ENCODE measurements around the gene OST4.

The OST4 gene

DNA sequence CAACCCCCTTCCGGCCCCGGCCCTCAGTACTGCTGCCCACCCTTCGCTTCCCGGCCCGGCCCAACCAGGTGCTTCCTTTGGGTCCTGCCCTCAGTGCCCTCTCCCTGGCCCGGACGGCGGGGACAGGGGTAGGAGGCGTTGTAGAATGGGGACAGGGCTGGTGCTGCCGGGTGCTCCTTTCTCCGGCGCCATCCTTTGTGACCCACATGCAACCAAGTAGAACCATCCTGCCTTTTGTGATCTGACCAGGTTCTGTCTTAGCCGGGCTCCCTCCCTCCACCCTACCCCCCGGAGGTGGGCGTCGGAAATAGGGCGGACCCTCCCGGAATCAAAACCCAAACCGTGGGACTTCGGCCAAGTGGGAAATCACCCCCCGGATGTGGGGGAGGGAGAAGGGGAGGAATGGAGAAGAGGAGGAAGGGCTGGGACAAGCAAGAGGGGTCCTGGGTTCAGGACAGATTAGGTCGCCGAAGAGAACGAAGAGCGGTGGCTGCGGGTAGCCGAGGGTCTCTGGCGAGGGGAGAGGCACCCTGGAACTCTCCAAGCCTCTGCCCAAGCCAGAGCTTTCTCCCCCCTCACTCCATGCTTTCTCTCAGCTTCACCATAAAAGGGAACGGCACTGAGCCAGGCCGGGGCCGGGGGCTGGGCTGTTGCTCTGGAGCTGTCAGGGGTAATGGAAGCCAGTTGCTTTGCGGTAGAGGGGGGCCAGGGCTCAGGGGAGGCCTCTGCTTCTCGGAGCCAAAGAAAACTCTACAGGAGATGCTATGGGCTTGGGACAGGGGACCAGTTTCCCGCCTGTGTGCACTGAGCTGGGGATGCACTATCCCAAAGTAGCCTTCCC, 756 bp upstream of the OST4 start:
- TF ChIP-seq, protein P1, sequence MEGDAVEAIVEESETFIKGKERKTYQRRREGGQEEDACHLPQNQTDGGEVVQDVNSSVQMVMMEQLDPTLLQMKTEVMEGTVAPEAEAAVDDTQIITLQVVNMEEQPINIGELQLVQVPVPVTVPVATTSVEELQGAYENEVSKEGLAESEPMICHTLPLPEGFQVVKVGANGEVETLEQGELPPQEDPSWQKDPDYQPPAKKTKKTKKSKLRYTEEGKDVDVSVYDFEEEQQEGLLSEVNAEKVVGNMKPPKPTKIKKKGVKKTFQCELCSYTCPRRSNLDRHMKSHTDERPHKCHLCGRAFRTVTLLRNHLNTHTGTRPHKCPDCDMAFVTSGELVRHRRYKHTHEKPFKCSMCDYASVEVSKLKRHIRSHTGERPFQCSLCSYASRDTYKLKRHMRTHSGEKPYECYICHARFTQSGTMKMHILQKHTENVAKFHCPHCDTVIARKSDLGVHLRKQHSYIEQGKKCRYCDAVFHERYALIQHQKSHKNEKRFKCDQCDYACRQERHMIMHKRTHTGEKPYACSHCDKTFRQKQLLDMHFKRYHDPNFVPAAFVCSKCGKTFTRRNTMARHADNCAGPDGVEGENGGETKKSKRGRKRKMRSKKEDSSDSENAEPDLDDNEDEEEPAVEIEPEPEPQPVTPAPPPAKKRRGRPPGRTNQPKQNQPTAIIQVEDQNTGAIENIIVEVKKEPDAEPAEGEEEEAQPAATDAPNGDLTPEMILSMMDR (IDR thresholded peaks at IDR 0.05; ENCODE audit: control insufficient read depth, insufficient read depth, low read depth, low read length, missing control alignments): no peak
- peak overlapping the region; percentile 64 for H3K4me3 ChIP-seq (ENCODE audit: control insufficient read depth, low read depth, low read length)
- no peak for DNase-seq (ENCODE audit: low read depth)

DNA sequence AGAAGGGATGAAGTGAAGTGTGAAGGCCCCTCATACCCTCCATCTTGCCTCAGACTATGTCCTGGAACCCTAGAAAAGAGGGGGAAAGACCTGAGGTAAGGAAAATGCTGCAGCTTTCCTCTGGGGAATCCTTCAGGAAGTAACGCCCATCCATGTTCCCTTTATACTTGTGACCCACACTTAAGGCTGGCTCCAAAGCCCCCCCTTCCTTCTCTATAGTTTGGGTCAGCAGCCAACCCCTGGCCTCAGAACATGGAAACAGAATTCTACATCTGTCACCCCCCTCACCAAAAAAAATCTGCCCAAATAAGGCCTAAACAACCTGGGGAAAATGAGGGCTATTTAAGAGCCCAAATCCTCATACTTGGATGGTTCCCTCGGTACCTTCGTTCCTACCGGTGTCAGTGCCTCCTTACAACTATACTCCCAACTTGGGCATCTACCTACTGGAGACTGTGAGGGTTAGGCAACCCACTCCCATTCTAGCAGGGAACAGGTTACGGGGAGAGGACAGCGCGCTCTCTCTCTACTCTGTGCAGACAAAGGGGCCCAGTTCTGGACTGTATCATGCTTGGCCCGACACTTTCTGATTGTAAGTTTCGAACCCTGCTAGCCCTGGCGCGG, 689 bp downstream of the OST4 start:
- peak overlapping the region; percentile 67 for H3K4me3 ChIP-seq (ENCODE audit: control insufficient read depth, low read depth, low read length)
- TF ChIP-seq, protein P1 (IDR thresholded peaks at IDR 0.05; ENCODE audit: control insufficient read depth, insufficient read depth, low read depth, low read length, missing control alignments): no peak
- DNase-seq (ENCODE audit: low read depth): no peak

DNA sequence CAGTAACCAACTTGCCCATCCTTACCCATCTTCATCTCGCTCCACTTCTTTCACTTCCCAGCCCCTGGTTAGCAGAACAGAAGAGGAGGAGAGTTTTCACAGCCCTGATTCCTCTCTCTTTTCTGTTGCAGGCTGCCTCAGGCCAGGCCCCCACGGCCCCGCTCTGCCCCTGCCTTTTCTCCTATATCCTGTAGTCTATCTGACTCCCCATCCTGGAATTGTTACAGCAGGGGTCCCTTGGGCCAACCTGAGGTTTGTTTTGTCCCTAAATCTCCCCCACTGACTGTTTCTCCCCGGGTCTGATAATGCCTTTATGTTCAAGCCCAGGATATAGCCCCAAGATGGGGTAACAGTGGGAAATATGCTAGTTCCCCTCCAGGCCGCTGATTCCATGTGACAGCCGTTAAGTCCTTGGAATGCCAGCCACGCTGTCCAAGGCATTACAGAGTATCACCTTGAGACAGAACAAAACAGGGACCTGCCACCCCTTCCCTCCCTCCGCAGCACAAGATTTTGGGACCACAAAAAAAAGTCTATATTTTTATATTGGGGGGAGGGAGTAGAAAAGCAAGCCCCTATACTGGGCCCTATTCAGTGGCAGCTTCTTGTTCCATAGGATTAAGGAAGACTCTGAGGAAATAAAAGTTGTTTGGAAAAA, 1.4 kb downstream of the OST4 start:
- TF ChIP-seq, protein P1 (IDR thresholded peaks at IDR 0.05; ENCODE audit: control insufficient read depth, insufficient read depth, low read depth, low read length, missing control alignments): no peak
- DNase-seq (ENCODE audit: low read depth): no peak
- H3K4me3 ChIP-seq (ENCODE audit: control insufficient read depth, low read depth, low read length): peak overlapping the region; percentile 67

DNA sequence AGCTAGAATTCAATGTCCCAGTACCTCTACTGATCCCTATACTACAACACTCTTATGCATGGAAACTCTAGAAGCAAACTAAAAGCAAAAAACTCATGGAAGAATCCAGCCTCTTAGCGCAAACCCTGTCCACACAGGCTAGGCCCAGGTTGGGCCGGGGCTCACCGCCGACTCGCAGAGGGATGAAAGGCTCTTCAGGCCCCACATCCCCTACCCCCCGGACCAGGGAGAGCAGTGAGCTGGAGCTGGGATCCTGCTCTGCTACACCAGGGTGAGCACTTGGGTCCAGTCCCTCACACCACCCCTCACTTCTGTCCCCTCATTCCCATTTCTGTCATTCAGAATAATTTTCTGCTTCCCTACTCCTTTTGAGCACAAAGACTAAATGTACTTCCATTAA, 2.0 kb downstream of the OST4 start:
- TF ChIP-seq, protein P1 (IDR thresholded peaks at IDR 0.05; ENCODE audit: control insufficient read depth, insufficient read depth, low read depth, low read length, missing control alignments): no peak
- no peak for DNase-seq (ENCODE audit: low read depth)
- H3K4me3 ChIP-seq (ENCODE audit: control insufficient read depth, low read depth, low read length): no peak overlapping the region

DNA sequence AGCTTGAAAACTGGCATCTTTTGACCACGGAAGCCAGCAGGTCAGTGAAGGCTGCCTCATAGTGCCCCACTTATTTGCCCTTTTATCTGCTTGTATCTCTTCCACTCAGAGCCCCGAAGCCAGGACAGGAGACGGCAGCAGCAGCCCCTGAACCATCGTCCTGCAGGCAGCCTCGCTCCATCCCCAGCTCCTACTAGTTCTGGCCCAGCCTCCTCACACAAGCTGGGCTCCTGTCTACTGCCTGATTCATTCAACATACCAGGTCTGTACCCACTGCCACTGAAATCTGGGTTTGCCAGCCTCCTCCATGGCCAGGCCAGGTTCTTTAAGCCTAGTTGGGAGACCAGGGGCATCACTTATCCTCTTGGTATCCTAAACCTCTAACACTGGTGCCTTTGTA, 4.1 kb downstream of the OST4 start:
- no peak for DNase-seq (ENCODE audit: low read depth)
- TF ChIP-seq, protein P1 (IDR thresholded peaks at IDR 0.05; ENCODE audit: control insufficient read depth, insufficient read depth, low read depth, low read length, missing control alignments): no peak
- no peak overlapping the region for H3K4me3 ChIP-seq (ENCODE audit: control insufficient read depth, low read depth, low read length)

DNA sequence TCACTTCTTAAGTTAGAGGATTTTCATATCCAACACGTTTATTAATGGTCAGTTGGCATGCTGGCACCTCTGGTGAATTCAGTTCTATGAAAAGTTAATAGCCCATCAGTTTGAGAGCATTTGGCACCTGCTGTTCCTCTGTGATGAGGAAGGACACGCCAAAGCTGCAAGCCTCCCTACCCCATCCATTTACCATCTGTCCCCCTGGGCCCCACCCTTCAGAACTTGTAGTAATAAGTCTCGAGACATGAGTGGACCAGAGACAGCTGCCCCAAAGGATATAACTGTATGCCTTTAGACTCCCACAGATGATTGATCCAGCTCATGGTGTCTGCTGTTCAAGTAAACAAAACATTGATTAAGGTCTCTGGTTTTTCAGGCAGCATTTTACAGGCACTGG, 6.3 kb downstream of the OST4 start:
- TF ChIP-seq, protein P1 (IDR thresholded peaks at IDR 0.05; ENCODE audit: control insufficient read depth, insufficient read depth, low read depth, low read length, missing control alignments): no peak
- no peak overlapping the region for H3K4me3 ChIP-seq (ENCODE audit: control insufficient read depth, low read depth, low read length)
- no peak for DNase-seq (ENCODE audit: low read depth)
